ENCODE measurements around the gene ENGASE. TPM values are rescaled to one million over a fixed set of nuclear protein-coding genes. Genes with fewer than 3 reads are reported as not detected.
"Not testable (repeated sequence)": the region's sequence is repeated elsewhere in the genome, so short reads cannot be mapped to it uniquely, and the experiment has no call there.

The ENGASE gene
- total RNA-seq, 1 experiment from 2014 or later: 34.5 TPM

GRCh38 chr17:79073016-79073705 lies 1.5 kb upstream of the ENGASE start:
- no peaks in the 10 kb centered on the region for H3K27me3 ChIP-seq (ENCODE audit: low read length)
- H3K4me2 ChIP-seq (ENCODE audit: low read length): peak overlapping the region; percentile 58
- no TSS peak for BruUV-seq (replicated peaks)
- DNase-seq: no peak
- no peak overlapping the region for H3K4me3 ChIP-seq (ENCODE audit: low read length)
- ChIA-PET CTCF (no interaction called here), POLR2A (ENCODE audit: unreplicated experiment) (interaction anchor here (0.6 kb wide), 1 partner anchor 37 kb away, joined by 3 read pairs; no protein-coding TSS in a partner anchor)
- H3K27ac ChIP-seq (ENCODE audit: low read length): peak overlapping the region; percentile 24
- no peaks in the 10 kb centered on the region for H4K20me1 ChIP-seq (ENCODE audit: low read length)
- intact Hi-C loops (cut with micrococcal nuclease): no loop called here
- no peak; the same call in 1 of the 2 replicates for ATAC-seq
- H3K79me2 ChIP-seq (ENCODE audit: low read length): peaks cover 24% of the 10 kb centered on the region
- H3K9me3 ChIP-seq (ENCODE audit: low read length): no peaks in the 10 kb centered on the region
- H3K9me2 ChIP-seq (replicated peaks; ENCODE audit: low read length): no peaks in the 10 kb centered on the region
- 0 out of 2 replicates have a peak, but pooled peaks cover 3% of the 10 kb centered on the region for H3K36me3 ChIP-seq (ENCODE audit: low read depth, low read length)
- H3F3A ChIP-seq (ENCODE audit: low read length, unreplicated experiment): no peaks in the 10 kb centered on the region
- H3K9ac ChIP-seq (ENCODE audit: low read length): no peak overlapping the region; the same call in 1 of the 2 replicates
- H3K4me1 ChIP-seq (ENCODE audit: insufficient read depth, low read length): peaks cover 33% of the 10 kb centered on the region
- TF ChIP-seq CTCF (conservative IDR thresholded peaks at IDR 0.05; ENCODE audit: low read depth, low read length) (no peak), EZH2 (IDR thresholded peaks at IDR 0.05; ENCODE audit: low read length, unreplicated experiment) (no peak), EZH2phosphoT487 (IDR thresholded peaks at IDR 0.05; ENCODE audit: borderline replicate concordance, low read length) (no peak)
- H2AFZ ChIP-seq (ENCODE audit: low read length): peak overlapping the region; percentile 24

- no TSS peak for BruUV-seq (replicated peaks)
- H3F3A ChIP-seq (ENCODE audit: low read length, unreplicated experiment): no peaks in the 10 kb centered on the region
- POLR2A ChIA-PET (ENCODE audit: unreplicated experiment): interaction anchor here (0.6 kb wide), 1 partner anchor 37 kb away, joined by 3 read pairs; no protein-coding TSS in a partner anchor
- intact Hi-C loops (cut with micrococcal nuclease): no loop called here
- H3K9ac ChIP-seq (ENCODE audit: low read length): no peak overlapping the region
- ATAC-seq: peak; percentile 33; the same call in 1 of the 2 replicates
- peak overlapping the region; percentile 58 for H3K4me2 ChIP-seq (ENCODE audit: low read length)
- H3K27ac ChIP-seq (ENCODE audit: low read length): peak overlapping the region; percentile 42; the same call in 1 of the 2 replicates
- H4K20me1 ChIP-seq (ENCODE audit: low read length): no peaks in the 10 kb centered on the region
- H3K27me3 ChIP-seq (ENCODE audit: low read length): no peaks in the 10 kb centered on the region
- TF ChIP-seq CTCF (conservative IDR thresholded peaks at IDR 0.05; ENCODE audit: low read depth, low read length) (no peak), EZH2phosphoT487 (IDR thresholded peaks at IDR 0.05; ENCODE audit: borderline replicate concordance, low read length) (no peak)
- H3K79me2 ChIP-seq (ENCODE audit: low read length): peaks cover 24% of the 10 kb centered on the region
- H3K9me2 ChIP-seq (replicated peaks; ENCODE audit: low read length): no peaks in the 10 kb centered on the region
- H2AFZ ChIP-seq (ENCODE audit: low read length): peak overlapping the region; percentile 24
- no peaks in the 10 kb centered on the region for H3K9me3 ChIP-seq (ENCODE audit: low read length)
- peaks cover 33% of the 10 kb centered on the region for H3K4me1 ChIP-seq (ENCODE audit: insufficient read depth, low read length)
- peak; percentile 86 for DNase-seq
- no peak overlapping the region for H3K4me3 ChIP-seq (ENCODE audit: low read length)
- CTCF ChIA-PET: interaction anchor here (0.9 kb wide), 1 partner anchor 14 kb away, joined by 3 read pairs; no protein-coding TSS in a partner anchor
- peaks cover 8% of the 10 kb centered on the region; the same call in 1 of the 2 replicates for H3K36me3 ChIP-seq (ENCODE audit: low read depth, low read length)
These were observed 927 bp upstream of the ENGASE start for GRCh38 chr17:79073706-79074088.

GRCh38 chr17:79074121-79074648 lies 439 bp upstream of the ENGASE start:
- Histone ChIP-seq H3K27ac (ENCODE audit: low read length) (peak overlapping the region; percentile 42; the same call in 1 of the 2 replicates), H2AFZ (ENCODE audit: low read length) (peak overlapping the region; percentile 66), H3K4me2 (ENCODE audit: low read length) (peak overlapping the region; percentile 58), H3K4me3 (ENCODE audit: low read length) (peak overlapping the region; percentile 95; the same call in 1 of the 2 replicates), H3K4me1 (ENCODE audit: insufficient read depth, low read length) (peaks cover 33% of the 10 kb centered on the region), H3K79me2 (ENCODE audit: low read length) (peaks cover 24% of the 10 kb centered on the region)
- H3K9ac ChIP-seq (ENCODE audit: low read length); BruUV-seq (replicated peaks); H3K27me3 ChIP-seq (ENCODE audit: low read length); intact Hi-C loops (cut with micrococcal nuclease); H3K9me3 ChIP-seq (ENCODE audit: low read length); ATAC-seq; H3K9me2 ChIP-seq (replicated peaks; ENCODE audit: low read length); H3F3A ChIP-seq (ENCODE audit: low read length, unreplicated experiment); DNase-seq; H4K20me1 ChIP-seq (ENCODE audit: low read length); H3K36me3 ChIP-seq (ENCODE audit: low read depth, low read length): not testable (repeated sequence)
- CTCF ChIA-PET: interaction anchor here (0.6 to 0.9 kb wide), 4 partner anchors 9 to 314 kb away, joined by 3 to 7 read pairs (median 4); no protein-coding TSS in a partner anchor
- POLR2A ChIA-PET (ENCODE audit: unreplicated experiment): interaction anchor here (0.8 kb wide), 2 partner anchors 79 to 872 kb away, joined by 9 to 10 read pairs; no protein-coding TSS in a partner anchor

Measured in PC-3 (cell line).